Cerebellar nuclear complex (tissue), 1 donor: ENCODE measurements around the gene NME3.
"Not testable (repeated sequence)": the region's sequence is repeated elsewhere in the genome, so short reads cannot be mapped to it uniquely, and the experiment has no call there.

Experiments
- DNase-seq, 2 experiments: peaks; one replicate each; lab custom pipeline; 2025; lab: John Stamatoyannopoulos, UW

Gene NME3

GRCh38 chr16:1771188-1771863 lies at the start of gene NME3:
Gene NME3 (minus strand): TSS chr16:1771543. CDS start chr16:1771534, 9 bp downstream.
- DNase-seq, result no peak

GRCh38 chr16:1820946-1821290 lies 49.6 kb upstream of the NME3 start:
- no peak for DNase-seq

DNA sequence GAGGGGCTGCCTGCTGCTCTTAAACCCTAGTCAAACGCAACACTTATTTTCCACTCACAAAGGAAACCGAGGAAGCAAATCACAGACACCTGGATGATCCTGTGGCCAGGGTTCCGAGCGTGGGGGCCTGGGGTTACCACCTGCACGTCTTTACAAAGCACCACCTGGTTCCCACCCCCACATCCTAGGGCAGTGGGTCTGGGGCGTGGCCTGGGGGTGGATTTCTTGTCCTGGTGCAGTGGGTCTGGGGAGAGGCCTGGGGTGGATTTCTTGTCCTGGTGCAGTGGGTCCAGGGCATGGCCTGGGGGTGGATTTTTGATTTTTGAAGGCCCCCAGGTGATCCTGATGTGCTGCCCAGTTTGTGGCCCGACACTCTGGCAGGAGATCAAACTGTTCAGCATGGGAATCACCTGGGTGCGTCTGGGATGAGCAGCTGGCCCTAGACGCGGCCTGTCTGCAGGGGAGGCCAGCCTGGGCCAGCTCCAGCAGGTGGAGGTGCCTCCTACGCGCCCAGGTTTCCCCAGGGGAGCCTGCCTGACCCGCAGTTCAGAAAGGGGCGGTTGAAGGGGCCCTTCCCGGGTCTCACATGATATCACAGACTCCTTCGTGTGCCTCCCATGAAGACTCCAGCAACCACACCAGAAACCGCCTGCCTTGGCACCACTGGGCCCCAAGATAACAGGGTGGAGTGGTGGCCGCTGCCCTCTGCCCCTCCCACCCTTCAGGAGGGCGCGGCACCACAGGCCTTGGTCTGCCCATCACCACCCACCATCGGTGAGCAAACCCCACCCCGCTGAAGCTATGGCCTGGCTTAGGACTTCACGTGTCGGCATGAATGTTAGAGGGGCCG lies 49.0 kb upstream of the NME3 start:
- no peak for DNase-seq

GRCh38 chr16:1819611-1820010 lies 48.3 kb upstream of the NME3 start:
- DNase-seq, result no peak

GRCh38 chr16:1818873-1819525 lies 47.7 kb upstream of the NME3 start:
- no peak for DNase-seq

DNA sequence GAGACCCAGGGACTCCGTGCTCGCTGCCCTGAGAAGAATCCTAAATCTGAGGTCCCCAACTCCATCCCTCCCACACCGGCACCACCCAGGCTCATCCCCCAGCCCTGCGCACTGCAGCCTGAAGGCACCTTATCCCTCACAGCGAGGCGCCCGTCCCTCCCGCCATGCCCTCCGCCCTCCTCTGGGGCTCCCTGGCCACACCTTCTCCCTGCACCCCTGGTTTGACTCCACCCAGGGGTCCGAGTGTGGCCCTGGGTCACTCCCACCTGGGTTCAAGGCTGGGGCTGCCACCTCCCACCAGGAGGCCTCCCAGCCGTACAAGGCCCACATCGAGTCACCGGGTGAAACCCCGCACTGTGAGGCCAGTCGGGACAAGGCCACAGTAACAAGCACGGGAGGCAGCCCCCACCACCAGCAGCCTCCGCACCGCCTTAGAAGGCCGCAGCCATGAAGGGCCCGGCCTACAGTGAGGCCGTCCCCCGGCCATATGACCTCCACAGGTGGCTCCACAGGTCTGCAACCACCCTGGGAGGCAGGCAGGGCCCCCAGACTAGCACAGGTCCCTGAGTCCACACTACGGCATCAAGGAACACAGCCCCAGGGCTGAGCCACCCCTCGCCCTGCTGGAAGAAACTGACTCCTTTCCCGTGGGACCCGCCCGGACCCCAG lies 47.0 kb upstream of the NME3 start:
- no peak for DNase-seq

GRCh38 chr16:1817716-1818115 lies 46.4 kb upstream of the NME3 start:
- no peak for DNase-seq

DNA sequence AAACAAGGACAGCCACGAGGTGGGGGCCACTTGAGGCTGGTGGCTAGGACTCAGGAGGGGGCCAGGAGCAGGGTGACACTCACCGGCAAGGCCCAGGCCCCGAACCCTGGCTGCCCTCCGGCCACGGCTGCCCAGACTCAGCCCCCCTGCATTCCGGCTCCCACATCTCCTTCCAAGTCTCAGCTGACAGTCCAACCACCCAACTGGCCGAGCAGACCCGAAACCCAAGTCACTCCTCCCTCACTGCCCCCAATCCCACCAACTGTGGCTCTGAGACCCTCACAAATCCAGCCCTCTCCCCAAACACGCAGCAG lies 45.9 kb upstream of the NME3 start:
- DNase-seq, result no peak

GRCh38 chr16:1816396-1817275 lies 45.3 kb upstream of the NME3 start:
- DNase-seq, result no peak

GRCh38 chr16:1815461-1815860 lies 44.1 kb upstream of the NME3 start:
- DNase-seq, result no peak

- DNase-seq, result peak in 1 of 2 experiments; percentile 2
Measured at GRCh38 chr16:1812732-1813163, 41.4 kb upstream of the NME3 start.

DNA sequence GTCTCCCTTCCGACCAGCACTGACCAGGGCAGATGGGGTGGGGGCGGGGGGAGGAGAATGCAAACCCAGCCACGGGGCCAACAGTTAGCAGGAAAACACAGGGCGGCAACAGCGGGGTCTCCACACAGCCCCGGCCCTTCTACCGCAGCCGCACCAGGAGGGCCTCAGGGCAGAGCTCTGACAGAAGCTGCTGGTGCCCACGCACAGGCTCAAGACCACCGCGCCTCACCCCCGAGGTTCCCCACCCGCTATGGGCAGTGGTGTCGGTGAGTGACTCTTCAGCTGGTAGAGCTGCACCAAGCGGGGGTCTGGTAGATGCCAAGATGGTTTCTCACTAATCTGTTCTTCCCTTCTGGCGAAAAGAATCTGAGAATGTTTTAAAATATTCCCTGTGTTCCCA lies 39.2 kb upstream of the NME3 start:
- DNase-seq, result no peak

DNA sequence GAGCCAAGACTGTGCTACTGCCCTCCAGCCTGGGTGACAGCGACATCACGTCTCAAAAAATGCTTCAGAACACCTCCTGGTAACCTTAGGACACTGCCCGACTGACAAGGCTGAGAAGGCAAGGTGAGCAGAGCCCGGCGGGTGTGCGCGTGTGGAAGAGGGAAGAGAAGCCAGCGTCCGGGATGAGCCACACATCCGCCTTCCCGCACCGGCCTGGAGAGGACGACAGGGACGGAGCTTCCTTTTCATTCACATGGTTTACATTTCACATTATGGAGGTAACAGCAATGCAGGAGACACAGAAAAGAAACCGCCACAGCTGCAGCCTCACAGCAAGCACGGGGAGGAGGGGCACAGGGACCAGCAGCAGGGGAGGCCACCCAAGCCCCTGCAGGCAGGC lies 38.8 kb upstream of the NME3 start:
- no peak for DNase-seq

DNA sequence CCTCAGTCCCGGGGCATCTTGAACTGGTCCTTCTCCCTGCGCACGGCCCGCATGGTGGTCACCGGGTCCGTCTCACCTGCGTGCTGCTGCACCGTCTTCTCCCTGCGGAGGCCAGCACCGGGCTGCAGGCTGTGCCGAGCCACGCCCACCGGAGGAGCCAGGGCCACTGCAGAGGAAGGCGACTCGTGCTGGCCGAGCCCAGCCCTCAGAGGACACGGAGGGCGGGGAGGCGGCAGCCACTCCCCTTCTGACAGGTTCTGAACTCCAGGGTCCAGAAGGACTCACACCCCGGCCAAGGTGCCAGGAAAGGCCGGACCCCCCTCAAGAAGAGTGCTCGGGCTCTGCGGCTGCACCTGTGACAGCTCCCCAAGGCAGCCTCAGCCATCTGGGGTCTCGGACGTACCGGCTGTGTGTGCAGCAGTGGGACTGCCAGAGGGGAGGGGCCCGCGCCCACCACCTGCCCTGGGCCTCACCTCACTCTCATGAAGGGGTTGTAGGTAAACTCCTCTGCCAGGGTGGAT lies 38.0 kb upstream of the NME3 start:
- no peak for DNase-seq

DNA sequence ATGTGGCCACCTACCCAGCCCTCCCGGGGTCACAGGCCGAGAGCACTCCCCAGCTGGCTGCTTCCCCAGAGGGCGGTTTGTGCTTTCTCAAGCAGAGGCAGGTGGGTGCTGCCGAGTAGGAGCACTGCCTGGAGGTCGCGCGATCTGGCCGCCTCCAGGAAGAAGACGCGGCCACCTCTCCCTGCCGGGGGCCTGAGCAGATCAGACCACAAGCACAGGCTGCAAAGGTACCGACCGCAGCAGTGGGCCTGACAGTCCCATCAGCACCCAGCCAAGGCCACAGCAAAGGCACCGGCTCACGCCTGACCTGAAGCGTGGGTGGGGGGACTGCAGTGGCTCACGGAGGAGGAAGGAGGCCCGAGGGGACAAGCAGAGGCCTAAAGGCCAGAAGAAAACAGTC lies 37.3 kb upstream of the NME3 start:
- DNase-seq, result no peak

- no peak for DNase-seq
Measured at GRCh38 chr16:1807626-1808025, 36.3 kb upstream of the NME3 start.

DNA sequence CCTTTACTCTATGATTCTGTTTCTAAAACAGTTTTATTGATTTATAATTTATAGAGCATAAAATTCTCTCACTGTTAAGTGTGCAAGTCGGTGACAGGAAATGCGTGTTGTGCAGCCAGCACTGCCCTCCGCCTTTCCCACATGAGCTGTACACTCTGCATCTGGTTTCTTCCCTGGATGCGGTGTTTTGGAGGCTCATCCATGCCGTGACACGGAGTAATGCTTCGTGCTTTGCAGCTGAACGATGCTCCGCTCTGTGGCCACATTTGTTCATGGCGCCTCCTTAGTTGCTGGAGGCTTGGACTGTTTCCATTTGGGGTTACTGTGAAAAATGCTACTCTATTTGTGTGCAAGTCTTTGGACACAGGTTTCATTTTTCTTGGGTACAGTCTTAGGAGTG lies 29.4 kb upstream of the NME3 start:
- DNase-seq, result no peak

DNA sequence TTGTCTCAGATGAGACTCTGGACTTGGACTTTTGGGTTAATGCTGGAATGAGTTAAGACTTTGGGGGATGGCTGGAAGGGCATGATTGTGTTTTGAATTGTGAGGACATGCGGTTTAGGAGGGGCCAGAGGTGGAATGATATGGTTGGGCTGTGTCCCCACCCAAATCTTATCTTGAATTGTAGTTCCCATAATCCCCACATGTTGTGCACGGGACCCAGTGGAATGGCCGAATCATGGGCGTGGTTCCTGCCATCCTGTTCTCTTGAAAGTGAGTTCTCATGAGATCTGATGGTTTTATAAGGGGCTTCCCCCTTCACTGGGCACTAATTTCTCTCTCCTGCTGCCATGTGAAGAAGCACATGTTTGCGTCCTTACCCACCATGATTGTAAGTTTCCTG lies 27.9 kb upstream of the NME3 start:
- DNase-seq, result not testable (repeated sequence)

- no peak for DNase-seq
Measured at GRCh38 chr16:1794908-1795666, 23.7 kb upstream of the NME3 start.

DNA sequence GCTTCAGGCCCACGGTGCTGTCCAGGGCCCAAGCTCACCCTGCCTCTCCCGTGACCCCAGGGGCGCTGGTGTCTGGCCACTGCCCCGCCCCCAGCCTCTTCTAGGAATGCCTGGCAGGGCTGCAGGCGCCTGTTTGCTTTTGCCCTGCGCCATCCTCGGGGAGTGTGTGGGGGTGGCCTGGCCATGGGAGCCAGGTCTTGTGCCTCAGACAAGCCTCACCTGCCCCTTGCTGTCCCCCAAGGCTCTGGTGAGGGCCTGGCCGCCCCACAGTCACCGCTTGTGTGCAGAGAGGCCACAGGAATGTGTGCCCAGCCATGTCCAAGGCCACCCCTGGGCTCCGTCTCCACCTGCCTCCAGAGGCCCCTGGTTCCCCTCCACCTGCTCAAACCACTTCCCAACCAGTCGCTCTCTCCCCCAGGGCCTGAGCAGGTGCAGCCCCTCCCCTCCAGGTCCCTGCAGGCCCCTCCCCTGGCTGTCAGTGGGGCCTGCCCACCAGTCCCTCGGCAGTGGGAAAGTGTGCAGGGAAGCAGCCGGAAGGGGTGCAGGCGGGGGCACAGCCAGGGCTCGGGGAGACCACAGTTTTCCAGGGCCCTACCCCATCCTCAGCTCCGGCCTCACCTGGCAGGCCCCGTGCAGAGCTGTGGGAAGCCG lies 23.0 kb upstream of the NME3 start:
- no peak for DNase-seq
